ENCODE measurements around the gene NTHL1.
"Not testable (repeated sequence)": the region's sequence is repeated elsewhere in the genome, so short reads cannot be mapped to it uniquely, and the experiment has no call there.

The NTHL1 gene

DNA sequence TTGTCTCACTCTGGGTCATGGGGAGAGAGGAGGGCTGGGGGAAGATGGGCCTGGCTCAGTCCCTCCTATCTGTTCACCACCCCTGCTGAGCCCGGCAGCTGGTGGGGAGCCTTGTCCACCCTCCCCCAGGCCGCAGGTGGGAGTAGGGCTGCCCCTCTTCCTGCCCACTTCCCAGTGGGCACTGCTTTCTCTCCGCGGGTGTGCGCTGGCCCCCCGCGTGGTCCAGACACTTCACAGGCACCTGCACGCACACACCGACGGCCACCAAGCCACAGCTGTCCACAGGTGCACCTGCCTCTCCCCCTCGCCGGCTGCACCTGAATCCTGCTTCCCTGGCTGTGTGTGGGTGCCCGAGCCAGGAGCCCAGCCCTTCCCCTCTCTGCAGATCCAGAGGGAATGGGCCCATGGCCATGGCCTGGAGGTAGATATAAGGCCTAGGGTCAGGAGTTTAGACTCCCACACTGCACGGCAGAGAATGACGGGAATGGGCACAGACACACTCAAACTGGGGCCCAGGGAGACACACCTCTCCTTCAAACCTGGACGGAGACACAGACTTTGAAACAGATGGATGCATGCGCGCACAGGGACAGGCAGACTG lies 18.9 kb downstream of the NTHL1 start:
- no peak for DNase-seq

DNA sequence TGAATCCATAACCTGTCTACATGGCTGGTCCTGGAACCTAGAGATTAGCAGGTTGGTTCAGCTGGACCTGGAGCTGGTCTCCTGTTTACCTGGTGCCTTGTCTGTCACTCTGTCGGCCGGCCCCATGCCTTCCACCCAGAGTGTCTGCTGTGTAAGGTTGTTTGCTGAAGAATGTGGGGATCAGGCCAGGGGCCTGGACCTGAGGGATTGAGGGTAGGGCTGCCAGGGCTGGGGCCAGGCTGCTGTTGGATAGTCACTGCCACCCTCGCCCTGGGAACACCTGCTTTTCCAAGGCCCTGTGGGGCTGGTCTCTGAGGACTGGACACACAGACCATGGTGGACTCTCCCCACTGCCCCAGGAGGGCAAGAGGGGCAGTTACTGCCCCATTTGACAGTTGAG lies 19.5 kb downstream of the NTHL1 start:
- no peak for DNase-seq

DNA sequence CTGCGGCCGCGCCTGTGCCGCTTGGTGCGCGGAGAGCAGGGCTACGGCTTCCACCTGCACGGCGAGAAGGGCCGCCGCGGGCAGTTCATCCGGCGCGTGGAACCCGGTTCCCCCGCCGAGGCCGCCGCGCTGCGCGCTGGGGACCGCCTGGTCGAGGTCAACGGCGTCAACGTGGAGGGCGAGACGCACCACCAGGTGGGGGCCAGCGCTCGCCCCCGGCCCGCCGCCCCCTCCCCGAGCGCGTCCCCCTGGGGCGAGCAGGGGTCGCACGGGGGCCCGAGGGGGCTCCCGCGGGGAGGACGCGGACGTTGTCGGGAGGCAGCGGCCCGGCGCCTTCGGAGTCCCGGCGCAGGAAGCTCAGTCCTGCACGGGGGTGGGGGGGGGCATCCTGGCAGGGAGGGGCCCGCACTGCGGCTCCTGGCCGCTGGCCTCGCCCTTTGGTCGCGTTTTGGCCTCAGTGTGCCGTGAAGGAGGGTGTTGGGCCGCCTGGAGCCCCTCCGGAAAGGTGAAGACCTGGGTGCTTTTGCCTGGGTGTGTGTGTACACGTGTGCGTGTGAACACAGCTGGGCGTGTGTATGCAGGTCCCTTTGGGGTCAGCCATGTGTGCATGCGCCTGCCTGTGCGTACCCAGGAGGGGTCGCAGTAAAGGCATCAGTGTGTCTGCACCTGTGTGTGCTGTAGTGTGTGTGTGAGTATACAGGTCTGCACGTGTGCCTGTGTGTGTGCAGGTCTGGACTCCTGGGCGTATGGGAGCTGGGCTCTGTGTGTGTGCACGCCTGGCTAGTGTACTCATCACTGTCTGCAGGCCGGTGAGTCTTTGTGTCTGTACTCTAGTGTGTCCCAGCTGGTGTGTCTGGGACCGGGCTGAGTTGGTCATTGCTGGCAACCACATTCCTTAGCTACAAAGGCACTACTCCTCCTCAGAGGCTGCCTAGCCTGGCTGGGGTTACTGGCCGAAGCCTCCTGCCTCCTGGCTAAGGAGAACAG lies 20.3 kb downstream of the NTHL1 start:
- DNase-seq: peak; percentile 51

DNA sequence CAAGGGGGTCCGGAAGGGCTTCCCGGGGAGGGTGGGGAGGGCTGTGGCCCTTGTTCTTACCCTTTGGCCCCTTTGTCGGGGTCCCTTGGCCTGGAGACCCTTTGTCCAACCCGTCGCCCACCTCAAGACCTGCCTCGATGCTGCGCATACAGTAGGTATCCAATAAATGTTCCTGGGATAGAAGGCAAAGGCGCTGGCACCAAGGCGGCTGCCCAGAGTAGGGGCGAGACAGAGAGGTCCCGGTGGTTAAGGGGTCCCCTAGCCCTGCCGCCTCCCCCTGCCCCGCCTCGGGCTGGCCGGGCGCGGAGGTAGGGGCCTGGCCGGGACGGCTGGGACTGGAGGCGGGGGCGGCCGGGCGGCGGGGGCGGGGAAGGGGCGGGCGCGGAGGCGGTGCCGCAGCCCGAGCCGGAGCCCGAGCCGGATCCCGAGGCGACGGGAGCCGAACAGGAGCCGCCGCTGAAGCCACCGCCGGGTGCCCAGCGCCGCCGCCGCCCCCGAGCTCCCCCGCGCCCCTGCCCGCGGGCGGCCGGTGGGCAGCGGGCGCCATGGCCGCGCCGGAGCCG lies 21.1 kb downstream of the NTHL1 start, which contains the start of gene NHERF2:
Gene NHERF2, plus strand, starts transcription at position 442 of the 563 bp plus-strand sequence. Its CDS starts 104 bp downstream, at position 546.
- peak; percentile 44 for DNase-seq

DNA sequence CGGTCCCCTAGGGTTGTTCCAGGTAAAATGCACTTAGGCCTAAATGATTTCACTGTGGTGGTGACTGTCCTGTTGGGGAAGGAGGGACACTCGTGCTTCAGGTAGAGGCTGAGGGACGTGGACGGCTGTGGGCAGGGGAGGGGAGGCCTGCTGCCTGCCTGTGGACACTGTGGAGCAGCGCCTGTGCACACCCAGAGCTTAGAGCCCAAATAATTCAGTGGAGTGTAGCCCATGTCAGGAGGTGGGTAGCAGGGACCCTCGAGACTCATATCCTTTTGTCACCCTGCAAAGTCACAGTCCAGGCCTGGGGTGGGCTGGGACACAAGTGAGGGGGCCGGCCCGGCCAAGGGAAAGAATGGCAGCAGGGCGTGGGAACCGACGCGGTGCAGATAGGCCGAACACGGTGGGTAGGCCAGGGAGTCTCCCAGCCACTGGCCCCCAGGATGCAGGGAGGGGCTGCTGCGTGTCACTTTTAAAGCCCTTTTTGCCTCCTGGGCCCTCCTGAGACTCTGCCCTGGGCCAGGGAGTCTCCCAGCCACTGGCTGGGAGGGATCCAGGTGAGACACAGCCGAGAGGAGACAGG lies 21.7 kb downstream of the NTHL1 start:
- DNase-seq: no peak

DNA sequence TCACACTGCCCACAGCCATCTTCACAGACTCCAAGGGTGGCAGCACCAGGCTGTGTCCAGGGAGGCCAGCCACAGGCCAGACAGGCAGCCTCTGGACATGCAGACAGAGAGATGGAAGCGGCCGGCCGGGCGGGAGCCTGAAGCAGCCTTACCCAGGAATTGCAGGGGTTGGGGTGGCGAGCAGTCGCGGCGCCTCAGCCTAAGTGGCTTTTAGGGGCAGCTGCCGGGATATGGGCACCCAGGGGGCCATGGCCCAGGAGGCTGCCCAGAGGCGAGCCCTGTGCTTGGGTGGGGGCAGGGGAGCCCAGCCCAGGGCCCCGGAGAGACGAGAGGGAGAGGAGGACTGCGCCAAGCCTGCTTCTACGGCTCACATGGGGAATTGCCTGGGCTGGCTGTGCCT lies 22.4 kb downstream of the NTHL1 start:
- DNase-seq: no peak

DNA sequence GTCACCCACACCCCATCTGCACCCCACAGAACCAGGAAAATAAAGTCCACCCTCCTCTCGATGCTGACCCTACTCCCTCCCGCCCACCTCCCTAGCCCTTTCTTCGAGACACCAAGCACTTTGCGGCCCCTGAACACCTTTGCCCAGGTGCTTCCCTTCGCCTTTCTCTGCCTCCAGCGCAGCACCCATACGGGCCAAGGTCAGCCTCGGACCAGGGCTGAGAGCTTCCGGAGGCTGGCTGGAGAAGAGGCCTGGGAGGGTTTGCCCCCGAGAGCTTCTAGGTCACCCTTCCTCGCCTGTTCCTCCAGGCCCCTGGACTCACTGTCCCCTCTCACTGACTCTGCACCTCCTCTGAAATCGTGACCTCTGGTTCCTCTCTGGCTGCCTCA lies 23.6 kb downstream of the NTHL1 start:
- DNase-seq: no peak

DNA sequence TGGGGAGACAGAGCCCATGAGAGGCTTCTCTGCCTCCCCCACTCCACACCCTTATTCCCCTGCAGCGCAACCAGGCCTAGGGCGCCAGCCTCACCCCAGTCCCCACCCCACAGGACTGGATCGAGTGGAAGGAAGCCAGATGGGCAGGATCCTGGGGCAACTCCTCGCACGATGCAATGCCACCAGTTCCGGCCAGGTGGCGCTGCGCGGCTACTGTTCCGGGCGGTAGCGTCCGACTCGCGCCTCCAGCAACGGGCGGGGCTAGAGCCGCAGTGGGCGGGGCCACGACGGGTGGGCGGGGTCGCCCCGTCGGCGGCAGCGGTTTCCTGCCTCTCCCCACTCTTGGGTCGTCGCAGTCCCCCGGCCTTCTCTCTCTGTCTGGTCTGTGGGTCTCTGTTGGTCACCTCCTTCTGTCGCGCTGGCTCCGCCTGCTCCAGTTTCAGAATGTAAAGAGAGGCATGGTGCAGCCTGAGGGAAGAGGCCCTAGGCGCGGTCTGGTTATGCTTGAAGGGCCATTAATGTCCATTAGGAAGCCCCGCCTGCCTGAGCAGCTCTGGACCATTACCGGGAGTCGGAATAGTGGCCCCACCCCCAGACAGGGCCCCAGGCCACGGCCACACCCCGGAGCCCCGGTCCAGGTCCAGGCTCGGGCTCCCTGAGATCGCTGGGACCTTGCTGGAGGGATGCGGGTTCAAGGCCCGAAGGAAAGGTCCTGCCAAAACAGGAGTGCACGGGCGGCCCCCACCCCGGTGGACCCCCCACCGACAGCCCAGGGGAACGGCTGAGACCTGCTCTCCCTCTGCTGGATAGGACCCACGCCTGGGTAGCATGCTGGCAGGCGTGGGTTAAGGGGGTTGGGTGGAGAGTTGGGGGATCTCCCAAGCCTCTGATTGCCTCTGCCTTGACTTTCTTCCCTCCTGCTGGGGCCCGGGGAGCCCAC lies 24.3 kb downstream of the NTHL1 start:
- peak; percentile 97 for DNase-seq

DNA sequence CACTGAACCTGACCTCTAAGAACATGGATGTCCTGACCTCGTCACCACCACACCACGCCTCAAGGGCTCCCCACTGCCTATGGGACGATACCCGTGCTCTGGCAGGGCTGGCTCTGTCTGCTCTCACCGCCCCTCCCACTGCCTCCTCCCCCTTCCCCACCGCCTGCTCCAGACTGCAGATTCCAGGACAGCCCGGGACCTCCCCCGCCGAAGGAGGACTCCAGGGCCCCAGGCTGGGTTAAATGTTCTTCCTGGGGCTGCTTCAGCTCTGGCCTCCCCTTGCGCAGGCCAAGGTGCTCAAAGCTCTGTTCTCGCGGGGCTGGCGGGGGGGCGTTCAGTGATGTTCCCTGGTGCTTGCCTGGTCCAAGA lies 24.9 kb downstream of the NTHL1 start:
- DNase-seq: no peak

DNA sequence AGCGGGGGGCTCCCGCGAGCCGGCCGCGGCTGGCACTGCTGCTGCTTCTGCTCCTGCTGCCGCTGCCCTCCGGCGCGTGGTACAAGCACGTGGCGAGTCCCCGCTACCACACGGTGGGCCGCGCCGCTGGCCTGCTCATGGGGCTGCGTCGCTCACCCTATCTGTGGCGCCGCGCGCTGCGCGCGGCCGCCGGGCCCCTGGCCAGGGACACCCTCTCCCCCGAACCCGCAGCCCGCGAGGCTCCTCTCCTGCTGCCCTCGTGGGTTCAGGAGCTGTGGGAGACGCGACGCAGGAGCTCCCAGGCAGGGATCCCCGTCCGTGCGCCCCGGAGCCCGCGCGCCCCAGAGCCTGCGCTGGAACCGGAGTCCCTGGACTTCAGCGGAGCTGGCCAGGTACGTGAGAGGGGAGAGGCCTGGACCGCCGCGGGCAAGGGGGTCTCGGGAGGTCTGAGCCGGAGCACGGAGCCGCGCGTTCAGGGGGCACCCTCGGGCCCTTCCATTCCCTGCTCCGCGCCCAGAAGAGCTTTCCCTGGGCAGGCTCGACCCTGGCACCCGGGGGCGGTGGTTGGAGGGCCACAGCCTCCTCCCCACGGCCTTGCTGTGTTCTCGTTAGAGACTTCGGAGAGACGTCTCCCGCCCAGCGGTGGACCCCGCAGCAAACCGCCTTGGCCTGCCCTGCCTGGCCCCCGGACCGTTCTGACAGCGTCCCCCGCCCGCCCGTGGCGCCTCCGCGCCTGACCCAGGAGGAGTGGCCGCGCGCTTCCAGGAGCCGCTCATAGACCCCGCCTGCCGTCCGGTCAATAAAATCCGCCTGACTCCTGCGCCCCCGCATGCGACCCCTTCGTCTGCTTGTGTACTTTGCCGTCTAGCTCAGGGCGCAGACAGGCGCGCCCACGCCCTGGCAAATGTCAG lies 27.5 kb downstream of the NTHL1 start:
- DNase-seq: peak; percentile 75

DNA sequence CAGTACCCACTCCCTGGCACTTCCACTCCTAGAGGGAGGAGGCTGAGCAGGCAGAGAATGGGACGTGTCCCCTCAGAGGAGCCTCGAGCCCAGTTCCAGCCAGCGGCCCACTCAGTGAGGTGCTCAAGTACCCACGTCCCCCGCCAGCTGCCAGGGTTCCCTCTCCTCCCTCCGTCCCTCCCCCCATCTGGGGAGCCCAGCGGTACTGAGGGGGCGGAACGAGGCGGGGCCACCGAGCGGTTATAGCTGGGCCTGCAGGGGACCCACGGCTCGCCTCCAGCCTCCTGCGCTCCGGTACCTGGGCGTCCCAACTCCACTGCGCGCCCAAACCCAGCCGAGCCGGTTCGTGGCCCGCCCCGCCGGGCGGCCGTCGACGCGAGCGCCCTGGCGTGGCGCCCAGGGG lies 28.1 kb downstream of the NTHL1 start, which contains the start of gene NPW:
Gene NPW, plus strand, starts transcription at position 268 of the 403 bp plus-strand sequence.
- peak; percentile 34 for DNase-seq

DNA sequence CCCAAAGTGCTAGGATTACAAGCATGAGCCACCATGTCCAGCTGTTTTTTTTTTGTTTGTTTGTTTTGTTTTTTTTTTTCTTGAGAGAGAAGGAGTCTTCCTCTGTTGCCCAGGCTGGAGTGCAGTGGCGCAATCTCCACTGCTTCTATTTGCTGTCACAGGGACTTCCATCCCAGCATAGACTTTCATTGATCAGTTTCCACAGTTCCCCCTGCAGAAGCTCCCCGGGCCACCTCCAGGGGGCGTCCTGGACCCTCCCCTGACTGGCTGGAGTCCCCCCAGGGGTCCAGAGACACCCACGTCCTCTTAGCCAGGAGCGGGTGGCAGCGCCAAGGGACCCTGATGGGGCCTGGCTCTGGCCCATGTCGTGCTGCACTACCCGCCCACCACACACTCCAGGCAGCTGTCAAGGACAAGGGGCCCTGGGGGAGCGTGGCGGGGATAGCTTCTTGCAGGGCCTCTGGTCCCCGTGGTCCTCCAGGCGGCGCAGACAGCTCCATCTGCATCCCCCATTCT lies 31.2 kb downstream of the NTHL1 start:
- peak; percentile 11 for DNase-seq

DNA sequence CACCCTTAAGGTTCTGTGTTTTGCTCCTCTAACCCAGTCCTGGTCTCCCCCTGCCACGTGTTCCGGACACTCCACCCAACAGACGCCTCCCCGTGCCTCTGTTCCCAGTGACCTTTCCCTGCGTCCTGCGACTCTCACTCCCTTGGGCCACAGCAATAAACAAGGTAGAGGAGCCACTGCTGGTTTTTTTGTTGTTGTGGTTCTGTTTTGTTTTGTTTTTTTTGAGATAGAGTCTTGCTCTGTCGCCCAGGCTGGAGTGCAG lies 31.8 kb downstream of the NTHL1 start:
- no peak for DNase-seq

DNA sequence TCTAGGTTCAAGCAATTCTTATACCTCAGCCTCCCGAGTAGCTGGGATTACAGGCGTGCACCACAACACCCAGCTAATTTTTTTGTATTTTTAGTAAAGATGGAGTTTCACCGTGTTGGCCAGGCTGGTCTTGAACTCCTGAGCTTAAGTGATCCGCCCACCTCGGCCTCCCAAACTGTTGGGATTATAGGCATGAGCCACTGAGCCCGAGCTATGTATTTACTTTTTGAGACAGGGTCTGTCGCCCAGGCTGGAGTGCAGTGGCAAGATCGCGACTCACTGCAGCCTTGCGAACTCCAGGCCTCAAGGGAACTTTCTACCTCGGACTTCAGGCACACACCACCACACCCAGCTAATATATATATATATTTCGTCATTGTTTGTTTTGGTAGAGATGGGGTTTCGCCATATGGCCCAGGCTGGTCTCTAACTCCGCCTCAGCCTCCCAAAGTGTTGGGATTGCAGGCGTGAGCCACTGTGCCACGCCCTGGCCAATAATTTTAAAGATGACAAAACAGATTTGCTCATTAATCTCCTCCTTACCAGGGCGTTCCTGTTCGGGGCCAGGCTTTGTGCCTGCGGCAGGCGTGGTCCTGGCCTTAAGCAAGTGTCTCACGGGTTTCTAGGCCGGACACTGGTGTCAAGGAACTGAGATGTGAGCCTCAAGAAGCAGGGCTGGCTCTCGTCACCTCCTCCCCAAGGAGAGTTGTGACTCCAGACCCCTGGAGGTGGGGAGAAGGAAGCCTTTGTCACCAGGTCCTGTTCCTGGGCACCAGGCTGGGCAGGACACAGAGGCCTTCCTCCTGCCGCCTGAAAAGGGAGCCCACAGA lies 32.3 kb downstream of the NTHL1 start:
- no peak for DNase-seq

DNA sequence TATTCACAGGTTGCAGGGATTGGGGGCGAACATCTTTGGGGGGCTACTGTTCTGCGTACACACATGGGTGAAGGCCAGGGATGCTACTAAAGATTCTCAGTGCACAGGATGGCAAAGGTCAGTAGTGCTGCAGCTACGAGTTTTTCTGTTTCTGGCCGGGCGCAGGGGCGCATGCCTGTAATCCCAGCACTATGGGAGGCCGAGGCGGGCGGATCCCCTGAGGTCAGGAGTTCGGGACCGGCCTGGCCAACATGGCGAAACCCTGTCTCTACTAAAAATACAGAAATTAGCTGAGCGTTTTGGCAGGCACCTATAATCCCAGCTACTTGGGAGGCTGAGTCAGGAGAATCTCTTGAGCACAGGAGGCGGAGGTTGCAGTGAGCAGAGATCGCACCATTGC lies 34.1 kb downstream of the NTHL1 start:
- DNase-seq: no peak

DNA sequence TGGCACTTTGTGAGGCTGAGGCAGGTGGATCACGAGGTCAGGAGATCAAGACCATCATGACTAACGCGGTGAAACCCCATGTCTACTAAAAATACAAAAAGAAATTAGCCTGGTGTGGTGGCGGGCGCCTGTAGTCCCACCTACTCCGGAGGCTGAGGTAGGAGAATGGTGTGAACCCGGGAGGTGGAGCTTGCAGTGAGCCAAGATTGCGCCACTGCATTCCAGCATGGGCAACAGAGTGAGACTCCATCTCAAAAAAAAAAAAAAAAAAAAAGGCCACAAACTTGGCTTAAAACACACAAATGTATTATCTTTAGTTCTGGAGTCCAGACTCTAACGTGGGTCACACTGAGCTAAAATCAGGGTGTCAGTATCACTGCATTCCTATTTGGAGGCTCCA lies 35.9 kb downstream of the NTHL1 start:
- DNase-seq: not testable (repeated sequence)

DNA sequence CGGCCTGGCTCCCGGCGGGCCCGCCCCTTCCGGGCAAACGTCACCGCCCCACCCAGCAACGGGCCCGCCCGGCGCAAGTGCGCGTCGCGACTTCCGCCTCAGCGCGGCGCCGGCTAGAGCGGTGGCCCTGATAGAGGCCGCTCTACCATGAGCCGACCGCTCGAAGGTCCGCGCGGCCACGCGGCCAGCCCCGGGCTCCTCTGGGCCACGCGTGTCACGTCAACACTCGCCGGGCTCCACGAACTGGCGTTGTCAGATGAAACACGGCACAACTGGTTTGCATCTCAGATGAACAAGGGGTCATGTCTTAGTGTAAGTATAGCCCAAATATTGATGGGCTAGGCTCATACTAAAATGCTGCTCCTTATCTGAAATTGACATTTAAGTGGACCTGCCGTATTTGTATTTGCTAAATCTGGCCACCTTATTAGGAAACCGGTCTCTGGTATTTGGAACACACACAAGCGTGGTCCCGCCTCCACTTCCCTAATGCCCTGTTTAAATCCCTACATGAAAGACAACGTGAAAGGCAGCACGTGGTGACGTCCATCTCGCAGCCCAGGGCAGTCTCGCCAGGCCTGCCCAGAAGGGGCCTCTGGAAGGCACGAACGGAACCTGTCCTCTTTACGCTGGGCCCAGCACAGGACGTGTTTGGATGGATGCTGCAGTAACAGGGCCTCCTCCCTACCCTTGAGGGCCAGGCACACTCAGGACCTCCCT lies 37.7 kb downstream of the NTHL1 start, which contains the start of gene ZNF598:
Gene ZNF598, minus strand, starts transcription at position 31 of the 720 bp plus-strand sequence.
- peak; percentile 81 for DNase-seq

DNA sequence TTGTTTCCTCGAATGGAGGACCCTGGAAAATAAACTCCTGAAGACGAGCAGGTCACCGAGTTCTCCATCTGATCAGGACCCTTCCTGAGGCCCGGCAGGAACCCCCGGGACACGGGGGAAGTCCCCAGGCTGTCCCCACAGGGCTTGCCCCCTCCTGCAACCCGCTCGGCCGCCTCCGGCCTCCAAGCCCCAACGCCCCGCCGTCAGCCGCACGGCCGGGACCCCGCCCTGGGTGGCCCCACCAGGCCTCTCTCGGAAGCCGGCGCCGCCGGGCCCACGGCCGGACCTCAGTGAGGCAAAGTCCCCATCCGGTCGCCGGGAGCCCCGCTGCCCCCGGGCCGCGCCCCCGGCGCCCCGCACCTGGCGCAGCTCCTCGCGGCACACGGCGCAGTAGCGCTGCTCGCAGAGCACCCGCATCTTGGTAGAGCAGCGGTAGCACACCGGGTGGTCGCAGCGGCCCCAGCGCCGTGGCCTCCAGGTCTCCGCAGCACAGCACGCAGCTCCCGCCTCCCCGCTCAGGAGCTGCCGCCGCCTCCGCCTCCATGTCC lies 38.4 kb downstream of the NTHL1 start:
- DNase-seq: peak; percentile 43

All from right kidney (tissue), 1 donor.